Left lobe of liver (tissue), 2 donors: ENCODE data around the gene DNM1L. TPM values are rescaled to one million over a fixed set of nuclear protein-coding genes. Genes with fewer than 3 reads are reported as not detected.

Experiments
- ATAC-seq: fragments of 200-7000 bp; cut with Tn5 transposase; one replicate; pipeline ENCODE4 v1.9.1; 2020; ENCODE audit warnings: mild to moderate bottlenecking, moderate library complexity
- DNase-seq: peaks from one replicate; pipeline ENCODE4 v3.0.0-alpha.2; 2020; ENCODE audit warnings: low spot score
- total RNA-seq: library from RNA; stranded (reverse); gene quantifications from one replicate; pipeline ENCODE4 v1.2.1, GENCODE V29; 2021
- donor health status: DM: no; HTN: no; CAD: no; lungs with moderate emphysema.
- donor health status: DM: no; HTN: yes; CAD: no.

DNM1L gene
- 14.5 TPM for total RNA-seq

DNA sequence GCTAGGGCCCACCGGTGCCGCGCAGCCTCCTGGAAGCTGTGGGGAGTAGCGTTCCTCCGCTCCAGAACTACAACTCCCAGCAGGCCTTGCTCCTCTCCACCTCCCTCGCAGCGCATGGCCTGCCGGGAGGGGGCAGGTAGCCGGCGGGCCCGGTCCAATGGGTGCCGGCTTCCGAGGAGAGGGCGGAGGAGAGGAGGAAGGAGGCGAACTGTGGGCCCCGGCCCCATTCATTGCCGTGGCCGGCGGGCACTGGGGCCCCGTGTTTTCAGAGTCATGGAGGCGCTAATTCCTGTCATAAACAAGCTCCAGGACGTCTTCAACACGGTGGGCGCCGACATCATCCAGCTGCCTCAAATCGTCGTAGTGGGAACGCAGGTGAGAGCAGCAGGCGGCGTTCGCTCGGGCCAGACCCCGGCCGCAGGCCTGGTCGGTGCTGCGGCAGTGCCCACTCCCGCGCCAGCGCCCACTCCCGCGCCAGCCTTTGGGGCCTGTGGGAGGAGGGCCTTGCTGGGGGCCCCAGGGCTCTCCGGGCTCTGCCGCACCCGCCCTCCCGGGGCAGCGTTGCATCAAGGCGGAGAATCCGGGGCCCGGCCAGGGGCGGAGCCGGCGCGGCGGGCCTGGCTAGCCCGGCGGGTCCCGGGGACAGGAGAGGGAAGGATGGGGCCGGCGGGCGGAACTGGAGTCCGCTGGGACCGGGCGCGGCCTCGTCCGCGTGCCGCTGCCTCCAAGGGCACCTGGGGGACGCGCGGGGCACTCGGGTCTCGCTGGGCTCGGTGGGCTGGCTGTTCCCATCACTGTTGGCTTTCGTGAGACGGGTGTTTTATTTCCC lies at the start of gene DNM1L:
Gene DNM1L (plus strand): TSS at position 211 of the 829 bp plus-strand sequence. CDS start 63 bp downstream, at position 274.
- ATAC-seq (peak; percentile 95), DNase-seq (peak; percentile 95)

- ATAC-seq (peak; percentile 58), DNase-seq (no peak)
Observed at GRCh38 chr12:32641287-32641901, 37.7 kb upstream of the DNM1L start.

DNA sequence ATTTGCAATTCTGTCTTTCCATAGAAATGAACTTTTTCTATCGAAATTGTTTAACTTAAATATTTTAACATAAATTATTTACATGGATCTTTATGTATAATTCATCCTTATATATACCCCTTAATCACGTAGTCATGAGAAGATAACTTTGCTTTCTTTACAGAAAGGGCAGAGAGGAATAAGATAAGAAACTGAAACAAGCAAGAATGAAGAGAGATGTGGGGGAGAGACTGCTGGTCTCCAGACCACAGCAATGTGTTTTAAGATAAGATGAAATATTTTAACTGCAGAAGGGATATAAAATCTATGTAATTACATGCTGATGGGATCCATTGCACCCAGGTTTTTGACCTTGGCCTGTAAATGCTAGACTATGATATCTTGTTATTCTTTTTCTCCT lies 34.7 kb upstream of the DNM1L start:
- no peak for ATAC-seq

DNA sequence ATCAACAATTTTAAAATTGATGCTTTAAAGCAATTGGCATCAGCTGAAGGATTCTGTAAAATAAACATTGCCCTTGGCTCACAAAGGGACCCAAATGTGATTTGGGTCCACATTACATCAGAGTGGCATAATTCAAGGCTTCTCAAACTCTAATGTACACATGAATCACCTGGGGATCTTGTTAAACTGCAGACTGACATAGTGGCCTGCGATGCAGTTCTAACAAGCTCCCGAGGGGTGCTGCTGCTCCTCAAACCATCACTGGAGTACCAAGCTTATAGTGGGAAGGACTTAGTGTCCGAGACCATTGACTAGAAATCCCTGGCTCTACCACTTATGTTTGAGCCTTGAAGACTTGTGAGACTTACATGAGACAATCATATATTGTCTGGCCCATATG lies 31.8 kb upstream of the DNM1L start:
- DNase-seq (no peak), ATAC-seq (peak; percentile 61)

More for the DNA sequence above, 34.7 kb upstream of the DNM1L start:
- DNase-seq = no peak

DNA sequence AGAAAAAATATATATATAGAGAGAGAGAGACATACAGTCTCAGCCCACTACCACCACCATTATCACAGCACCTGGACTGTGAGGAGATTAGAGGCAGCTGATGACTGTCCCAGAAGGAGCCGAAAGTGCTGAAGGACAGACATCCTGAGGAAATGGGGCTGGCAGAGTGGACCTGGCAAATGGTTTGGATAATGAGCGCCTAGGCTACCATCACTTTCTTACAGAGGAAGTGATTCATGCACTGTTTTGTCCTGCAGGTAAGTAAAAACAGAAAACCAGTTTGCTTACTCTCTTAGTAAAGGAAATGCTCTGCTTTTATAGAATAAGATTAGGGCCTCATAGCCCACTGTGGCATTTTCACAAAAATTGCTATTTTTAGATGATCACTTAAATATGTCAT lies 28.6 kb upstream of the DNM1L start:
- DNase-seq (no peak), ATAC-seq (no peak)

- ATAC-seq = peak; percentile 74
Observed at GRCh38 chr12:32651151-32651955, 27.7 kb upstream of the DNM1L start.

GRCh38 chr12:32651956-32652210 lies 27.2 kb upstream of the DNM1L start:
- ATAC-seq (no peak), DNase-seq (no peak)

More at GRCh38 chr12:32651151-32651955, 27.7 kb upstream of the DNM1L start:
- no peak for DNase-seq

DNA sequence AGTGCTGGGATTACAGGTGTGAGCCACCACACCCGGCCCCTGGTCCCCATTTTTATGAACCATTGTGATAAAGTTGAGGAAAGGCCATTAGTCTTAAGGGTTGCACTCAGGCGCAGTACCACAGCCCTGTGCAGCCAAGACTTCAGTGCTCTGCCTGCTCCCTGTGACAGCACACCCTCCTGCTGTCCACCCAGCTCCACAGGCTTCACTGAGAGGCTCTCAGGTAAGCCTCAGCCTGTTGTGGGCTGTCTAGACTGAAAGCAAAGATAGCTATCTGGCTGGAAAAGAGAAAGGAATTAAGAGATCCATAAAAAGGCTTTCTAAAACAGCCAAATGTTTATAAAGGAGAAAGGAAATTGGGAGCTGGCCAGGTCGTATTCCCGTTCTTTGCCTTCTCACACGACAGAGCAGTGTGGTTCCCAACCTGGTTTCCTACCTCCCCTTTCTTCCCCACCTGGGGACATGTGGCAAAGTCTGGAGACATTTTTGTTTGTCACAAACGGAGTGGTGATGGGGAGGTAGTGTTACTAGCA lies 19.1 kb upstream of the DNM1L start:
- DNase-seq = no peak
- no peak for ATAC-seq

GRCh38 chr12:32661706-32662105 lies 17.4 kb upstream of the DNM1L start:
- ATAC-seq = no peak
- no peak for DNase-seq

GRCh38 chr12:32662665-32663064 lies 16.4 kb upstream of the DNM1L start:
- DNase-seq = no peak
- ATAC-seq = no peak

DNA sequence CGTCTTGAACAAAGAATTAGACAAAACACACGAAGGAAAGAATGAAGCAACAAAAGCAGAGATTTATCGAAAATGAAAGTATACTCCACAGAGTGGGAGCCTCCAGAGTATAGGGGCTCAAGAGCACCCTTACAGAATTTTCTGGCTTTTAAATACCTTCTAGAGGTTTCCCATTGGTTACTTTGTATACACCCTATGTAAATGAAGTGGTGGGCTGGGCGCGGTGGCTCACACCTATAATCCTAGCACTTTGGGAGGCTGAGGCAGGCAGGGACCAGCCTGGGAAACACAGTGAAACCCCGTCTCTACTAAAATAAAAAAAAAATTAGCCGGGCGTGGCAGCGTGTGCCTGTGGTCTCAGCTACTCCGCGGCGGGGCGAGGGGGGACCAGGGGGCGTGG lies 13.1 kb upstream of the DNM1L start:
- ATAC-seq (no peak), DNase-seq (no peak)

GRCh38 chr12:32669584-32669983 lies 9.5 kb upstream of the DNM1L start:
- DNase-seq = no peak
- ATAC-seq = no peak

DNA sequence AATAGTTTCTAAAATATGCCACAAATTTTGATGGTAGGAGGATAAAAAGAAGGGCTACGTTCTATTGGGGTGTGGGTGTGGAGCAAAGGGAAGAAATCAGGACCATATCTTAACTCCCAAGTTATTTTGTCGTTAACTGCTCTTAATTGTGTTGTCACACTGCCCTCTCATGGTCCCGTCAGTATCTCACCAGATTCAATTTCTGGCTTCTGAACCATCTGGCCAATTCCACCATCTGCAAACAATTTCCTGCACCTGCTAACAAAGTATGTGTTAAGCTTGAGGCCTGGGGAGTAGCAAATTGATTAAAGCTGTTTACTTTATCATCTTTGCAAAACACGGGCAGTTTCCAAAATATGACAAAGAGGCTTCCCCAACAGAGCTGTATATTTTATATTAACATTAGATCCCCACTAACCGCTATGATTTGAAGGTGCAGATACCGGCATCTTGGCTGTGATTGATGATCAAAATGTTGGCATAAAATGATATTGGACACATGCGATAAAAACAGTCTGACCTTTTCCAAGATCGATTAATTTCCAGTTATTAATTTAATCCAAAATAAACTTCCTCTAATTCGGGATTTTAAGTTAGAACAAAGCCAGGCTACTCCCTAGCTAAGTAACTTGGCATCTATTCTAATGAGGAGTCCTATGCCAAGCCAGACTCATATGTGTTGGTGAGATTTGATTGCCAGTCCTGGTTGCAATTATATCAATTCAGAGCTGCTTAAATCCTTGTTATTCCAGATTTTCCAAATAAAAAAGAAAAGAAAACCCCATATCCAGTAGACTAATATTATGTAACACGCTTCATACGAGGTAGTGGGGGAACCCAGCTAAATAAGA lies 6.9 kb upstream of the DNM1L start:
- peak; percentile 52 for DNase-seq
- peak; percentile 93 for ATAC-seq

GRCh38 chr12:32679920-32680237 lies 778 bp downstream of the DNM1L start:
- no peak for ATAC-seq
- no peak for DNase-seq

GRCh38 chr12:32680787-32681186 lies 1.7 kb downstream of the DNM1L start:
- ATAC-seq = no peak

GRCh38 chr12:32681272-32681671 lies 2.2 kb downstream of the DNM1L start:
- DNase-seq (no peak), ATAC-seq (no peak)

More at GRCh38 chr12:32680787-32681186, 1.7 kb downstream of the DNM1L start:
- DNase-seq = no peak

DNA sequence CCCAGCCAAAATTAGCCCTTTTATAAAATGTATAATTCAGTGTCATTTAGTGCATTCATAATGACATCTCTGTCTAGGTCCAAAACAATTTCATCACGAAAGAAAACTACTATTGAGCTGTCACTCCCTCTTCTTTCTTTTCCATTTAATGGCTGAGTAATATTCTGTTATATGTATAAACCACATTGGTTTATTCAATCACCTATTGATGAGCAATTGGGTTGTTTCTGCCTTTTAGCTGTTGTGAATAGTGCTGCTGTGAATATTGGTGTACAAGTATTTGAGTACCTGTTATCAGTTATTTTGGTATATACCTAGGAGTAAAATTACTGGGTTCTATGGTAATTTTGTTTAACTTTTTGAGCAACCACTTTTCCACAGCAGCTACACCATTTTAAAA lies 7.2 kb downstream of the DNM1L start:
- ATAC-seq (no peak), DNase-seq (no peak)

DNA sequence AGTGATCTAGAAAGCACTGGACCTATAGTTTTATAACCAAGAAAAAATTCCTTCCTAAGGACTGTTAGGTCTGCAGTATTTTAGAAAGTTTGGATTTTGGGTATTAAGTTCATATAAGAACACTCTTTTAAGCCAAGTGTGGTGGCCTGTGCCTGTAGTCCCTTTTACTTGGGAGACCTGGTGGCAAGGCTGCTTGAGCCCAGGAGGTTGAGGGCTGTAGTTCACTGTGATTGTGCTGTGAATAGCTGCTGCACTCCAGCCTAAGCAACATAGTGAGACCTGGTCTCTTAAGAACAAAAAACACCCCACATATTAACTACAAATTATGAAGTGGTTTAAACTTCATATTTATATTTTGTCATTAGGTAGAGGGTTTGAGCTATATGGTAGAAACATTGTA lies 9.7 kb downstream of the DNM1L start:
- DNase-seq (no peak), ATAC-seq (no peak)

DNA sequence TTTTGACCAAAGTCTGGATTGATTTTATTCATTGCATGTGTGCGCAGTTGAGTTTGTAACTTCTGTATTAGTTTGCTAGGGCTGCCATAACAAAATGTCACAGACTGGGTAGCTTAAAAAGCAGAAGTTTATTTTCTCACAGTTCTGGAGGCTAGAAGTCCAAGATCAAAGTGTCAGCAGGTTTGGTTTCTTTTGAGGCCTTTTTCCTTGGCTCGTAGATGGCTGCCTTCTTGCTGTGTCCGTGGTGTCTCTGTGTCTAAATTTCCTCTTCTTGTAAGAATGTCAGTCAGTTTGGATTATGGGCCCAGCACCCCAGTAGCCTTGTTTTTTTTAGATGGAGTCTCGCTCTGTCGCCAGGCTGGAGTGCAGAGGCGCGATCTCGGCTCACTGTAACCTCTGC lies 11.8 kb downstream of the DNM1L start:
- ATAC-seq (no peak), DNase-seq (no peak)

- ATAC-seq (no peak), DNase-seq (no peak)
Observed at GRCh38 chr12:32692358-32692757, 13.3 kb downstream of the DNM1L start.

GRCh38 chr12:32693036-32693435 lies 13.9 kb downstream of the DNM1L start:
- no peak for DNase-seq
- no peak for ATAC-seq
